ENCODE results near the gene AIF1L.

AIF1L gene

GRCh38 chr9:131078427-131079366 is 17.6 kb upstream of the AIF1L start:
- no peak for DNase-seq (ENCODE audit: low spot score)

GRCh38 chr9:131080589-131080988 is 15.7 kb upstream of the AIF1L start:
- no peak for DNase-seq (ENCODE audit: low spot score)

- DNase-seq (ENCODE audit: low spot score), result no peak
Observed at GRCh38 chr9:131081868-131082267, 14.5 kb upstream of the AIF1L start.

- no peak for DNase-seq (ENCODE audit: low spot score)
Observed at GRCh38 chr9:131082774-131083512, 13.4 kb upstream of the AIF1L start.

- no peak for DNase-seq (ENCODE audit: low spot score)
Observed at GRCh38 chr9:131084661-131085369, 11.5 kb upstream of the AIF1L start.

GRCh38 chr9:131085370-131086122 is 10.8 kb upstream of the AIF1L start:
- DNase-seq (ENCODE audit: low spot score), result no peak

- DNase-seq (ENCODE audit: low spot score), result no peak
Observed at GRCh38 chr9:131087354-131087893, 8.9 kb upstream of the AIF1L start.

- no peak for DNase-seq (ENCODE audit: low spot score)
Observed at GRCh38 chr9:131090025-131090787, 6.1 kb upstream of the AIF1L start.

GRCh38 chr9:131091352-131091992 is 4.9 kb upstream of the AIF1L start:
- DNase-seq (ENCODE audit: low spot score), result no peak

- no peak for DNase-seq (ENCODE audit: low spot score)
Observed at GRCh38 chr9:131092030-131092429, 4.3 kb upstream of the AIF1L start.

GRCh38 chr9:131092548-131093440 is 3.5 kb upstream of the AIF1L start:
- no peak for DNase-seq (ENCODE audit: low spot score)

- DNase-seq (ENCODE audit: low spot score), result no peak
Observed at GRCh38 chr9:131094015-131094414, 2.3 kb upstream of the AIF1L start.

GRCh38 chr9:131094622-131095021 is 1.7 kb upstream of the AIF1L start:
- peak; percentile 86 for DNase-seq (ENCODE audit: low spot score)

GRCh38 chr9:131095666-131096268 is 564 bp upstream of the AIF1L start:
- no peak for DNase-seq (ENCODE audit: low spot score)

GRCh38 chr9:131097126-131097947 is 1.0 kb downstream of the AIF1L start:
- DNase-seq (ENCODE audit: low spot score), result no peak

GRCh38 chr9:131097948-131098278 is 1.6 kb downstream of the AIF1L start:
- no peak for DNase-seq (ENCODE audit: low spot score)

- DNase-seq (ENCODE audit: low spot score), result no peak
Observed at GRCh38 chr9:131098391-131099101, 2.2 kb downstream of the AIF1L start.

Data from GM03348 (cell line).